ENCODE results near the gene AVPR1A.
A peak's percentile ranks its signal among the peaks of the same experiment; 100 is the strongest.
"Not testable (repeated sequence)": the region's sequence is repeated elsewhere in the genome, so short reads cannot be mapped to it uniquely, and the experiment has no call there.

The AVPR1A gene

DNA sequence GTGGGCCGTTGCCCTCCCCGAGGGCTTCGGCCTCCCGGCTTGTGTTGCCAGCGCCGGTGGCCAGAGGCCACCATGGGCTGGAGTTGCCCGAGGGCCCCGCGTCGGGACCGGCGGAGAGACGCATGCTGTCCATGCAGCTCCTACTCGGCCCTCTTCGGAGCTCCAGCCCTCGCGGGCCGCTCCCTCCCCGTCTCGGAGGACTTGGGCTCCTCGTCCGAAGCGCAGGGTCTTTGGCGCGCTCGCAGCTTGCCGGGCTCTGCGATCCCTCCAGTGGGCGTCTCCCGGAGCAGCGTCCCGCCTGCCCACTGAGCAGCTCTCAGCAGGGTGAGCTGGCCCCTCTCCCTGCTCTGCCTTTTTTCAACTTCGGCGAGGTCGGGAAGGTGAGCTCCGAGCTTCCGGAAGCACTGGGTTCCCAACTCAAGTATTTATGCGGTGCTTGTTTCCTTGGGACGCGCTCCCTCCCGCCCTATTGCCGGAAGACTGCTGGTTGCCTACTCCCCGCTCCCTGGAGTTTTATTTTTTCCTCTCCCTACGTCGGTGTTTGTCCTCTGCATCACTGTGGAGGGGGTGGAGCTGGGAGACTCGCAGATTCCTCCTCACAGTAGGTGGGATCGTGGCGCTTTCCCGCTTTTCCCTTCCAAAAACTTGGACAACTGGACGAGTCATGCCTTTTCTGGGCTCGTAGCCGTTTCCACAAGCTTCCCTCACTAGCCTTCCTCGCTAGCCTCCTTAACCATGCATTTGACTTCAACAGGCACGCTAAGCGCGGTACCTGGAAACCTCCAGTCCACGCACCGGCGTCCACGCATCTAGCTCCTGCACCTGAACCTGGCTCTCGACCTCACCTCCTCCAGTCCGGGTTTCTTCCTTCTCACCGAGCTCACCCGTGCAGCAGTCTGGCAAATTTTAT, at the start of gene AVPR1A:
TSS of gene AVPR1A (minus strand) at position 489 of the 910 bp plus-strand sequence. CDS start at position 124, 365 bp downstream.
- no peak for TF ChIP-seq ZNF274 (IDR thresholded peaks at IDR 0.05; ENCODE audit: low read depth, low read length)
- H3K4me3 ChIP-seq (ENCODE audit: low read length) = peak within 1 kb of the TSS; percentile 27

DNA sequence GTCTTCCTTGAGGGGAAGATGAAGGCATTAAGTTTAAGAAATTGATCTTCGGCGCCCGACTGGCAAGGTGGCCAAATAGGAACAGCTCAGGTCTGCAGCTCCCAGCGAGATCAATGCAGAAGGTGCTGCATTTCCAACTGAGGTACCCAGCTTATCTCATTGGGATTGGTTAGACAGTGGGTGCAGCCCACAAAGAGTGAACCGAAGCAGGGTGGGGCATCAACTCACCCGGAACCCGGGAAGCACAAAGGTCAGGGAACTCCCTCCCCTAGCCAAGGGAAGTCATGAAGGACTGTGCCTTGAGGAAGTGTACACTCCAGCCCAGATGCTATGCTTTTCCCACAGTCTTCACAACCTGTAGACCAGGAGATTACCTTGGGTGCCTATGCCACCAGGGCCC, 45.2 kb upstream of the AVPR1A start:
- H3K4me3 ChIP-seq (ENCODE audit: low read length) = no peak overlapping the region
- no peak for TF ChIP-seq ZNF274 (IDR thresholded peaks at IDR 0.05; ENCODE audit: low read depth, low read length)

DNA sequence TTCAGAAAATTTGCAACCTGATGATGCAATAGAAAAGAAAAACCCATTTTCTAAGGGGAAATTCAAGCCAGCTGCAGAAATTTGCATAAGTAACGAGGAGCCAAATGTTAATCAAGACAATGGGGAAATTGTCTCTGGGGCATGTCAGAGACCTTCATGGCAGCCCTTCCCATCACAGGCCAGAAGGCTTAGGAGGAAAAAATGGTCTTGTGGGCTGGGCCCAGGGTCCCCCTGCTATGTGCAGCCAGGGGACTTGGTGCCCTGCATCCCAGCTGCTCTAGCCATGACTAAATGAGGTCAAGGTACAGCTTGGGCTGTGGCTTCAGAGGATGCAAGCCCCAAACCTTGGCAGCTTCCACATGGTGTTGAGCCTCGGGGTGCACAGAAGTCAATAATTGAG, 28.2 kb upstream of the AVPR1A start:
- H3K4me3 ChIP-seq (ENCODE audit: low read length) = no peak overlapping the region
- no peak for TF ChIP-seq ZNF274 (IDR thresholded peaks at IDR 0.05; ENCODE audit: low read depth, low read length)

DNA sequence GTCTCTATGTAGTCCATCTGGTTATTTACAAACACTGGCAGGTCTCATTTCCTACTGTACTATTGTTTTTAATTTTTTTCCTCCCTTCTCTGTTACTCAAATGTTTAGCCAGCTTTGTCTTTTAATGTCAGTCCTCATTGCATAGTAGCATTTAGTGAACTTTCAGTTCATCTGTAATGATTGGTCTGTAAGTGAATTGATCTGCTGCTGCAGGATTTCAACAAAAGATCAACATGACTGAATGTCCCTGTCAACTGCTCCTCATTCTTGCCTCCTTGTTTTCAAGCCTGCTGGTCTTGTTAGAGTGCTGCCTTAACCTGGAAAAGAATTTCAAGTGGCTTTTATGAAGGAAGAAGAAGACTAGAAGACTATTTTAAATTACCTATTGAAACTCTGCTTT, 19.3 kb upstream of the AVPR1A start:
- TF ChIP-seq ZNF274 (IDR thresholded peaks at IDR 0.05; ENCODE audit: low read depth, low read length) = no peak
- no peak overlapping the region for H3K4me3 ChIP-seq (ENCODE audit: low read length)

DNA sequence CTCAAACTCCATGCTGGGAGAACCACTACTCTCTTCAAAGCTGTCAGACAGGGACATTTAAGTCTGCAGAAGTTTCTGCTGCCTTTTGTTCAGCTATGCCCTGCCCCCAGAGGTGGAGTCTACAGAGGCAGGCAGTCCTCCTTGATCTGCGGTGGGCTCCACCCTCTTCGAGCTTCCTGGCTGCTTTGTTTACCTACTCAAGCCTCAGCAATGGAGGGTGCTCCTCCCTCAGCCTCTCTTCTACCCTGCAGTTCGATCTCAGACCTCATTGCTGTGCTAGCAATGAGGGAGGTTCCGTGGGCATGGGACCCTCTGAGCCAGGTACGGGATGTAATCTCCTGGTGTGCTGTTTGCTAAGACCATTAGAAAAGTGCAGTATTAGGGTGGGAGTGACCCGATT, 16.7 kb upstream of the AVPR1A start:
- not testable (repeated sequence) for H3K4me3 ChIP-seq (ENCODE audit: low read length)

DNA sequence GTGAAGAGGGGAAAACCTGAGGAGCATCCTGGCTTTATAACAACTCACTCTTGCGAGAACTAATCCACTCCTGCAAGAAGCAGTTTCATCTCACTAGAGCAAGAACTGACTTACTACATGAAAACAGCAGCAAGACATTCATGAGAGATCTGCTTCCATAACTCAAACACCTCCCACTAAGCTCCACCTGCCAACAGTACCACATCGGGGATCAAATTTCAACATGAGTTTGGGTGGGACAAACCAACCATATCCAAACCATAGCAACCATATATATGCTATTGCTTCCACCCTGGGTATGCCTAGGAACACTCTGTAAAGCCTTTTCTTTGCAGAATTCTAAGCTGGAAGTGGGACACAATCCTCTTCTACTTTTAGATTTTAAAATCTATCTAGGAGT, 13.9 kb upstream of the AVPR1A start:
- H3K4me3 ChIP-seq (ENCODE audit: low read length) = no peak overlapping the region
- no peak for TF ChIP-seq ZNF274 (IDR thresholded peaks at IDR 0.05; ENCODE audit: low read depth, low read length)

DNA sequence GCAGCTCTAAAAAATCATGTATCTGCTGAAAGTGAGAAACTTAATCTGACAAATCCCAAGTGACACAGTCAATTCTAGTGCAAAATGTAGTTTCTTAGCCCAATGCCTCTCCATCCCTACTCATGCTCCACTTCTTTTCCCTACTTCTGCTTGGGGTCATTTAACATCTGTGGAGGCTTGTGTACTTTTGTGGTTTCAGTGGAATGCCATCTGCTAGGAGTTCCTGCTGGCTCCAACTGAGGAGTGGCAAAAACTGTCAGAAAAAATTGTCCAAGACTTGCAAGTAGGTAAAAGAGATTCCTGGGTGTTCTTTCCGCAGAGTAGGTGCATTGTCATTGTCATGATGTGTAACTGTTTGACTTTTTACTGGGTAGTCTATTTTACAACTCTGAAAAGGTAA, 12.5 kb upstream of the AVPR1A start:
- no peak for TF ChIP-seq ZNF274 (IDR thresholded peaks at IDR 0.05; ENCODE audit: low read depth, low read length)
- no peak overlapping the region for H3K4me3 ChIP-seq (ENCODE audit: low read length)

DNA sequence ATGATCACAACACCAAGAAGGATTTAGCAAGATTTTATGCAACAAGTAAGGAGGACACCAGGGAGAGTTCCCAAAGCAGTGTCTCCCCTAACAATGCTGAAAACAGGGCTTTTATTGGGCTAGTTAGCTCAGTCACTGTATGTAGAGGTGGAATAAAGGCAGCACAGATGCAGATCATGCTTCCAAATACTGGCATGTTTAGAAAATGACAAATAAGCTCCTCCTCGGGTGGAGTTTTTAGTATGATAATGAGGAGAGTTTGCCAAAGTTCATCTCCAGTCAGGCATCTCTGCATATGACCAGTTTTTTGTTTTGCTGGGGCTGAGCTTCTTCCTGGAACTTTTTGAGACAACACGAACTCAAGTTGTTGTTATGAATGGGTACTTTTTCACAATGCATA, 4.4 kb upstream of the AVPR1A start:
- TF ChIP-seq ZNF274 (IDR thresholded peaks at IDR 0.05; ENCODE audit: low read depth, low read length) = no peak

DNA sequence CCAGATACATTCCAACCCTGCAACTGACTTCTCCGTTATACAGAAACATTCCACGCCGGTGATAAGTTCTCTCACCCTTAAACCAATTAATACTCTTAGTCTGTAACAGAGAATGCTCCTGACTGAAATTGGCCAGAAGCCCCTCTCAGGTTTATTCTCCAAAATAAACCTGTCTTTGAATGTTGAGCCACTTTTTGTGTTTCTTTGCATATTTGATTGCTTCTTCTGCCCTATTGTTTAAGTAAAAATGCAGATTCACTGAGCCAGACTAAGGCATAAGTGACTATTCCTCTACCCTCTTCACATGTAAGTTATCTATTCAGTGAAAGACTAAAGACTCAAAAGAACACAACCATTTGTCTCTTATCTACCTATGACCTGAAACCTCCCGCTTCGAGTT, 3.6 kb upstream of the AVPR1A start:
- TF ChIP-seq ZNF274 (IDR thresholded peaks at IDR 0.05; ENCODE audit: low read depth, low read length) = no peak
- no peak overlapping the region for H3K4me3 ChIP-seq (ENCODE audit: low read length)

More for the DNA sequence above, 4.4 kb upstream of the AVPR1A start:
- H3K4me3 ChIP-seq (ENCODE audit: low read length) = no peak overlapping the region

DNA sequence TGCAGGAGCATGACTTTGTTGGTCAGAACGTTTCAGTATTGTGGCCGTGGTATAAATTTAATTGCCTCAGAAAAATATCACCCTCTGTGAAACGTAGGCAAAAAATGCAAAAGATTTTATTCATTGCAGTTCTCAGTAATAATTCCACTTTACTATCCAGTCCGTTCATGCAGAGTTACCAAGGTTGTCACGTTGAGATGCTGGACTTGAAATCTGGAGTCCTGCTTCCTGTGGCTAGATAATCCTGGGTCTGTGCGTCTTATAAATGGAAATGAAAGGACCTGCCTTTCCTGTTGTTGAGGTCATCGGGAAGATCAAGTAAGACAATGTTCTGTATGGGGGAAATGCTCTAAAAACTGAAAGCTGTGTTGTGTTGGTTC, 1.3 kb upstream of the AVPR1A start:
- TF ChIP-seq ZNF274 (IDR thresholded peaks at IDR 0.05; ENCODE audit: low read depth, low read length) = no peak
- H3K4me3 ChIP-seq (ENCODE audit: low read length) = no peak overlapping the region

DNA sequence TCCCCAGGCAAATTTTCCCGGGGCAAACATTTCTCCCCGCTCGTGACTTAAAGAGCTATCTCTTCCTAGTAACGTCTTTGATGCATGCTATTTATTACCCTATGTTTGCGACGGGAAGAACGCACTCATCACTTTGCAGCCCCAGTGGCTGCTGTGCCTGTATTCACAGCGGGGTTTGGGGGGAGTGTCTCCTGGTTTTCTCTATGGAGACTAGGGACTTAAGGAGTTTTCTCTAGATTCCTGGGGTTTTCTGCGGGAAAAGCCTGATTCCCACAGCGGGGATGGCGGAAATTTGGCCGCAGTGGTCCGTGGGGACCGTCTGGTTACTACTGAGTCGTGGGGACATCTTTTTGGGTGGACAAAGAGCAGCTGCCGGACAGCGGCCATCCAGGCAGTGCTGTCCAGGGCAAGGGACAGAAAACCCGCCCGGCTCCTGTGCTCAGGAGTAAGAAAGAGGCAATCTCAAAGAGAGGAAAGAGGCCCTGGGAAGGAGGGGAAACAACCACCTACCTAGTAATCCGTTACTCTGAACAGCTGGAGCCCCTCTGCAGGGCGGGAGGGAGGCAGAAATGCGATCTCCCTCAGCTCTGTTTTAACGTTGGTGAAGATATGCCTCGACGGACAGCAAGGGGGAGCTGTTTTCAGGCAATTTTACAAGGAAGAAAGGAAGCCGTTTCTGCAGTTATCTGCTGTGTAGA, 771 bp upstream of the AVPR1A start:
- TF ChIP-seq ZNF274 (IDR thresholded peaks at IDR 0.05; ENCODE audit: low read depth, low read length) = no peak
- H3K4me3 ChIP-seq (ENCODE audit: low read length) = peak overlapping the region; percentile 27

DNA sequence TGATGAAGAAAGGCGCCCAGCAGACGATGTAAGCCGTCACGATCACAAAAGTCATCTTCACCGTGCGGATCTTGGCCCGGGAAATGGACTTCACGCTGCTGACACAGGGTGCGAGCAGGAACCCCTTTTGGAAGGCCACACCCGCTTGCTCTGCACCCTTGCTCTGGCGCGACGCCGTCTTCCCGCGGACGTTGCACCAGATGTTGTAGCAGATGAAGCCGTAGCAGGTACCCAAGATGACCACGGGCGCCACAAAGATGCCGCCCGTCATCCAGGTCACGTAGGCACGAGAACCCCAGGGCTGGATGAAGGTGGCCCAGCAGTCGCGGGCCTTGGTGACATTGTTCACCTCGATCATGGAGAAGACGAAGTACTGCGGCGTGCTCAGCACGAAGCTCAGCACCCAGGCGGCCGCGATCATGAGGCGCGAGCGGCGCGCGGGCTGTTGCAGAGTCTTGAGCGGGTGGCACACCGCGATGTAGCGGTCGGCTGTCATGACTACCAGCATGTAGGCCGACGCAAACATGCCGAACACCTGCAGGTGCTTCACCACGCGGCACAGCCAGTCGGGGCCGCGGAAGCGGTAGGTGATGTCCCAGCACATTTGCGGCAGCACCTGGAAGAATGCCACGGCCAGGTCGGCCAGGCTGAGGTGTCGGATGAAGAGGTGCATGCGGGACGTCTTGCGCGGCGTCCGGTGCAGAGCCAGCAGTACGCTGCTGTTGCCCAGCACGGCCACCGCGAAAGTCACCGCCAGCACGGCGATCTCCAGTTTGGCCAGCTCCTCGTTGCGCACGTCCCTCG, 890 bp downstream of the AVPR1A start:
- H3K4me3 ChIP-seq (ENCODE audit: low read length) = peak overlapping the region; percentile 27; the same call in 1 of the 2 replicates
- TF ChIP-seq ZNF274 (IDR thresholded peaks at IDR 0.05; ENCODE audit: low read depth, low read length) = no peak

DNA sequence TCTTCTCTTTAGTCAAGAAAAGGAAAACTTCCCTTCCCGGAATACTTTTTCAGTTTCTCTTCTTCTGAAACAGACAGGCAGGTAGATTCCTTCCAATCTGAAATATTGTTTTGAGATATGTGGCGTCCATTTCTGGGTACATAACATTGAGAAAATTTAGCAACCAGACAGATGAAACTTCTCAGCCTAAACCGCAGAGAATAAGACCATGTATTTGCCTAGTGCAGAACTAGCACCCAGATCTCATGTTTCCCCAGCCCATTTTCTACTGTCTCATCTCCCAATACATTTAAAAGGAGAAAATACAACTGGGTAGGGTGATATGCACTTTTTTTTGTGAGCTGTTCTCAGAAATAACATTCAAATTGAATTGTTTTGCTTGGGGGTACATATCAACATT, 6.4 kb downstream of the AVPR1A start:
- no peak for TF ChIP-seq ZNF274 (IDR thresholded peaks at IDR 0.05; ENCODE audit: low read depth, low read length)
- H3K4me3 ChIP-seq (ENCODE audit: low read length) = no peak overlapping the region

DNA sequence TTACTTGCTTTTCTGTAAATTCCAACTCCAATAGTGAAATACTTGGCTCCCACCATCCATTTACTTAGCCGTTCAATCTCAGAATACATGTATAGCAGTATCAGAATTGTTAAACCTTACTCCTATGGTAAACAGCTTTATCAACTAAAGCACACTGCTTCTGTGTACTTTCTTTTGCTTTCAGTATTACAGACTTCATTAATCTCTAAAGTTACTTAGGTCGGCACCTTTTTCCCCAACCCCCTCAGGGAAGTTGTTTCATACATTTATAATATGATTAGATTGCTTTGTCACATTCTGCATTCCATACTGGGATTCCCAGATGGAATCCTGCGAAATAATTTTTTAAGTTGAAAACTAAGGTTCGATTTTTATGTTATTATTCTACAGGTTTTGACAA, 12.5 kb downstream of the AVPR1A start:
- no peak overlapping the region for H3K4me3 ChIP-seq (ENCODE audit: low read length)
- TF ChIP-seq ZNF274 (IDR thresholded peaks at IDR 0.05; ENCODE audit: low read depth, low read length) = no peak

Measured in GM08714 (cell line).